Measurements from ENCODE around the gene CARD10.

Gene CARD10

GRCh38 chr22:37486224-37486845 lies 32.9 kb downstream of the CARD10 start, which contains the start of gene MFNG:
TSS of gene MFNG (minus strand) at chr22:37486384. CDS start at chr22:37486177, 207 bp downstream.
- peaks cover 21% of the 10 kb centered on the region for H3K4me1 ChIP-seq
- DNase-seq (ENCODE audit: low spot score in 2 of 2): peak; percentile 80 to 83
- H3K27me3 ChIP-seq (ENCODE audit: low read depth): no peaks in the 10 kb centered on the region
- H3K4me3 ChIP-seq: peak within 1 kb of the TSS; percentile 47
- in situ Hi-C loops (cut with MboI; ENCODE audit: low sequenced_read_pairs): no loop called here
- H3K9me3 ChIP-seq: no peaks in the 10 kb centered on the region
- no peaks in the 10 kb centered on the region; the same call in 1 of the 2 replicates for H3K36me3 ChIP-seq (replicated peaks)

GRCh38 chr22:37485395-37486223 lies 33.6 kb downstream of the CARD10 start:
- Histone ChIP-seq H3K36me3 (replicated peaks) (peaks cover 4% of the 10 kb centered on the region; the same call in 1 of the 2 replicates), H3K27me3 (ENCODE audit: low read depth) (no peaks in the 10 kb centered on the region), H3K4me1 (peaks cover 21% of the 10 kb centered on the region), H3K9me3 (no peaks in the 10 kb centered on the region), H3K4me3 (peak overlapping the region; percentile 47)
- DNase-seq (ENCODE audit: low spot score in 2 of 2): peak in 1 of 2 experiments; percentile 42
- in situ Hi-C loops (cut with MboI; ENCODE audit: low sequenced_read_pairs): no loop called here

- Histone ChIP-seq H3K4me3 (peak overlapping the region; percentile 47), H3K27me3 (ENCODE audit: low read depth) (no peaks in the 10 kb centered on the region), H3K9me3 (no peaks in the 10 kb centered on the region), H3K36me3 (replicated peaks) (peaks cover 9% of the 10 kb centered on the region; the same call in 1 of the 2 replicates), H3K4me1 (peaks cover 21% of the 10 kb centered on the region)
- peak in 1 of 2 experiments; percentile 58 for DNase-seq (ENCODE audit: low spot score in 2 of 2)
- in situ Hi-C loops (cut with MboI; ENCODE audit: low sequenced_read_pairs): no loop called here
Observed at GRCh38 chr22:37484480-37485394, 34.5 kb downstream of the CARD10 start.

DNA sequence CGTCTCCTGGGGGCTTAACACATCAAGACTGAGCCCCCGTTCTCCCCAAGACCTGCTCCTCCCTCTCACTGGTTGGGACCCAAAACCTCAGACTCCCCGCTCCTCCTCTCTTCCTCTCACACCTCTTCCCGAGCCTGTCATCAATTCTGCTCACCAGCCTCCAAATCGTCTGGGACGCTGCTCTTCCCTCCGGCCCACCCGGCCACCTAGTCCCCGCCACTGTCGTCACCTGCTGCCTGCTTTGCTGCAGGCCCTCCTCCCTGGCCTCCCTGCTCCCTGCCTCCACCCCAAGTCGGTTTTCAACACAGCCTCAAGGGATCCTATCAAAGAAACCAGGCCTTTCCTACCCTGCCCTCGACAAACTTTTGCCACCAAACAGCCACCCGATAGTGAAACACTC lies 36.2 kb downstream of the CARD10 start:
- Histone ChIP-seq H3K4me1 (peaks cover 21% of the 10 kb centered on the region), H3K9me3 (no peaks in the 10 kb centered on the region), H3K4me3 (no peak overlapping the region; the same call in 1 of the 2 replicates), H3K27me3 (ENCODE audit: low read depth) (no peaks in the 10 kb centered on the region), H3K36me3 (replicated peaks) (peaks cover 22% of the 10 kb centered on the region)
- in situ Hi-C loops (cut with MboI; ENCODE audit: low sequenced_read_pairs): no loop called here
- no peak for DNase-seq (ENCODE audit: low spot score in 2 of 2)

DNA sequence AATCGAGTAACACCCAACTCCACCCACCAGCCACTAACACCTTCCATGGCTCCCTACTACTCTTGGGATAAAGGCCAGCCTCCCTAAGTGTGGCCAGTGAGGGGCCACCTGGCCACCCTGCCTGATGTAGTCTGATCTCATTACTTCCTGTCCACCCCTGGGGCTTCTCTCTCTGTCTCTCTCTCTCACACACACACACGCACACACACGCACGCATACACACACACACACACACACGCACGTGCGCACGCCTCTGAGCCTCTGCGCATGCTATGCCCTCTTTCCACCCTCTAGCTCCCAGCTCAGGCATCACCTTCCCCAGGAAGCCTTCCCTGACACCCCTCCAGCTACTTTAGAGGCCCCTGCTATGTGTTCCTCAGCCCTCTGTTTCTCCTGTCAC lies 37.0 kb downstream of the CARD10 start:
- Histone ChIP-seq H3K4me3 (no peak overlapping the region), H3K4me1 (peaks cover 21% of the 10 kb centered on the region), H3K27me3 (ENCODE audit: low read depth) (no peaks in the 10 kb centered on the region), H3K36me3 (replicated peaks) (peaks cover 29% of the 10 kb centered on the region), H3K9me3 (no peaks in the 10 kb centered on the region)
- no peak for DNase-seq (ENCODE audit: low spot score in 2 of 2)
- in situ Hi-C loops (cut with MboI; ENCODE audit: low sequenced_read_pairs): no loop called here

DNA sequence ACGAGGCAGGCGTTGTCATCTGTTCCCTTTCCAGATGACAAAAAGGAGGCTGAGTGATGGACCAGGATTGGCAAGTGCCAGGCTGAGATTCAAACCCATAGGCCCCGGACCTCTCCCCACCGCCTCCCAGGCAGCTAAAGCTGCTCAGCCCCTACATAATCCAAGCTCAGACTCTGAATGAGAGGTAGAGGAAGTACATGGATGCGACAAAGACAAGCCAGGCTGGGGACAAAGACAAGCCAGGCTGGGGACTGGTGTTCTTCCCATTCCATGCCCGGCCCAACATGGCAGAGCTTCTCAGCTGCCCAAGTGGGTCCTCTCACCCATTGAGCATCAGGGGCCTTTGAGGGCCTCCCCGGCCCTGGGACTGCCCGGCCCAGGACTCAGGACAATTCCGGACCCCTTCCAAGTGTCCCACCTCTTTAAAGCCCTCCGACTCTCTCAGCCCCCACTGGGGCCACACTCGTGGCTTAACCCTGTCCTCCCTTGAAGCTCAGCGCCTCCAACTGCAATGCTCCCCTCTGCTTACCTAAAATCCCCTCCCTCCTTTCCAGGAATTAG lies 37.8 kb downstream of the CARD10 start:
- DNase-seq (ENCODE audit: low spot score in 2 of 2): no peak
- in situ Hi-C loops (cut with MboI; ENCODE audit: low sequenced_read_pairs): no loop called here
- H3K36me3 ChIP-seq (replicated peaks): peaks cover 33% of the 10 kb centered on the region
- no peak overlapping the region for H3K4me3 ChIP-seq
- H3K4me1 ChIP-seq: peaks cover 19% of the 10 kb centered on the region
- no peaks in the 10 kb centered on the region for H3K9me3 ChIP-seq
- H3K27me3 ChIP-seq (ENCODE audit: low read depth): no peaks in the 10 kb centered on the region

DNA sequence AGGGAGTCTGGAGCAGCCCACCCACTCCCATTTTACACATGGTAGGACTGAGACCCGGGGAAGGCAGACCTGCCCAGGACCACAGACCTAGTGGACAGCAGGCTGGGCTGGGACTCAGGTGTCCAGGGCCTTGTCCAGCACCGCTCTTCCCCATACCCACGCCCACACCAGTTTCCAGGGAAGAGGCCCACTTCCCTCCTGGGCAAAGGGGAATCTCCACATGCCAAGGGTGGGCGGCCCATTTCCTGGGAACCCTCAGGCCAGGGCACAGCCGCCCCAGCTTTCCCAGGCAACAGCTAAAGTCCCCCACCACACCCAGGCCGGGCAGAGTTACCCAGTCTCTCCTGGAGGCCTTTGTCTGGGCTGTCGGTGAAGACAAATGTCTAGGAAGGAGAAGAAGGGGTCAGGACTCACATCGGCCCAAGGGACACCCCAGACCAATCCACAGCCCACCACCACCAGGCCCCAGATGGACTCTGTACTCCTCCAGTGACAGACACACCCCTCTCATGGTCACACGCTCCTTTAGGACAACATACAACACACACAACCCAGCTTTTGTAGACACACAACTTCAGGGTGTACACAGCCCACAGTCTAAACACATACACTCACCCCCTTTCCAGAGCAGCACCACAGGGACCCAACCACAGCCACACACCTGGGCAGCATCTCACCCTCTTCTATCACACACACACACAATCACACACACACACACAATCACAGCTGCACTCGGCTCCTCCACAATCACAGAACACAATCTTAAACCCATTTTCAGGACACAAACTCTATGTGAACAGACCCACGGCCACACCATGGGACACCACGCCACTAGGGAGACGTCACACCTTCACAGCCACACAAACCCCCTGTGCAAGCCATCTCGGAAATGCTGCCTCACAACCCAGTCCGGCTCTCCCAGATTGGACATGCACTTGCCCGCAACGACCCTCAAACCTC lies 38.5 kb downstream of the CARD10 start:
- Histone ChIP-seq H3K4me1 (peaks cover 17% of the 10 kb centered on the region), H3K36me3 (replicated peaks) (peaks cover 37% of the 10 kb centered on the region), H3K27me3 (ENCODE audit: low read depth) (no peaks in the 10 kb centered on the region), H3K9me3 (no peaks in the 10 kb centered on the region), H3K4me3 (no peak overlapping the region)
- in situ Hi-C loops (cut with MboI; ENCODE audit: low sequenced_read_pairs): no loop called here
- no peak for DNase-seq (ENCODE audit: low spot score in 2 of 2)

DNA sequence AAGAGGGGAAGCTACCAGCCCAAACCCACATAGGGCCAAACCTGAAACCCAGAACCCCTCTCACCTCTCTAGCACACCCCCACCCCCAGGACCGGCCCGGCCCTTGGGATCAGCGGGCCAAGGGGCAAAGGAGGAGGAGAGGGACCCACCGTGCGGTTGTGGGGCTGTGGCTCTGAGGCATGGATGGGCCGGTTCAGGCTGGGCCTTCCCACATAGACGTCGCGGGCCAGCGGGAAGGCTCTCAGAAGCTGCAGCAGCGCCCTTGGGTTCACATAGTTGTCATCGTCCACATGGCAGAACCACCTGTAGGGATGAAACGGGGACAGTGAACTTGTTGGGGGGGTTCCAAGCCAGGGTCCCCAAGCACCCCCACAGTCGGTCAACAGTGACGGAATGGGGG lies 40.0 kb downstream of the CARD10 start:
- H3K9me3 ChIP-seq: no peaks in the 10 kb centered on the region
- in situ Hi-C loops (cut with MboI; ENCODE audit: low sequenced_read_pairs): no loop called here
- peaks cover 39% of the 10 kb centered on the region for H3K36me3 ChIP-seq (replicated peaks)
- H3K4me3 ChIP-seq: no peak overlapping the region
- no peaks in the 10 kb centered on the region for H3K27me3 ChIP-seq (ENCODE audit: low read depth)
- no peak for DNase-seq (ENCODE audit: low spot score in 2 of 2)
- H3K4me1 ChIP-seq: peaks cover 8% of the 10 kb centered on the region

DNA sequence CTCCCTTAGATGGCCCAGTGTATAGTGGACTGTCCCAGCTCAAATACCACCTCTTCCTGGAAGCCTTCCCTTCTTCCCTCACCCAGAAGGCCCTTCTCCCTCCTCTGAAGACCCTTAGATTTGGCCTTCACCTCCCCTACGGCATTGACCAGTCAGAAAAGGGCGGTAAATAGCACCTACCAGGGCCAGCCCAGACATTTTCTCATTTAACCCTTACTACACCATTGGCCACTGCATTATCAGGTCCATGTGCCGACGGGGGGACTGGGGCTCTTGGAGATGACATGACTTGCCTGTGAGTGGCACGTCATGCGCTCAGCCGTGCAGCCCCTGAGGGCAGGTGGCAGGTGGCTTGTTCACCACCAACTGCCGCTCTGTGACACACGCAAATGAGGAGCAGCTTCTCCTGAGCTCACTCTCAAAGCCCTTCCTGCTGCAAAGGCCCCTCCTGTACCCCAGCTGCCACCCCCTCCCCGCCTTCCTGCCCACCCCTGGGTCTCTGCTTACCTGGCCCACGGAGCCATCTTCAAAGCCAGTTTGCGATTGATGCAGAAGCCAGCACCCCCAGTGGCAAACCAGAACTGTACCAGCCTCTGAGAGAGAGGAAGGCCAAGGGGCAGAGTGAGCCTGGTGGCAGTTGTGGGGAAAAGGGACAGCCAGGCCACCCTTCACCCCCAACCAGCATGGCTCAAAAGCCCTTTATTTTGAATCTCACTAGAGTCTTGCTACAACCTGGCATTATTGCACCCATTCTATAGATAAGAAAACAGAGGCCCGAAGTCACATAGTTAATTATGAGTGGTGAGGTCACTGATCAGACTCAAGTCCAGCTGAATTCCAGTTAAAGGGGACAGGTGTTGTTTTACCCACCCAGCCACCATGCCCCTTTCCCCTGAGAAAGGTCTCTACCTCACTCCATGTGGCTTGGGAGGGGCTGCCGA lies 42.6 kb downstream of the CARD10 start:
- Histone ChIP-seq H3K4me1 (no peaks in the 10 kb centered on the region), H3K9me3 (no peaks in the 10 kb centered on the region), H3K4me3 (no peak overlapping the region), H3K36me3 (replicated peaks) (peaks cover 57% of the 10 kb centered on the region), H3K27me3 (ENCODE audit: low read depth) (no peaks in the 10 kb centered on the region)
- in situ Hi-C loops (cut with MboI; ENCODE audit: low sequenced_read_pairs): no loop called here
- no peak for DNase-seq (ENCODE audit: low spot score in 2 of 2)

DNA sequence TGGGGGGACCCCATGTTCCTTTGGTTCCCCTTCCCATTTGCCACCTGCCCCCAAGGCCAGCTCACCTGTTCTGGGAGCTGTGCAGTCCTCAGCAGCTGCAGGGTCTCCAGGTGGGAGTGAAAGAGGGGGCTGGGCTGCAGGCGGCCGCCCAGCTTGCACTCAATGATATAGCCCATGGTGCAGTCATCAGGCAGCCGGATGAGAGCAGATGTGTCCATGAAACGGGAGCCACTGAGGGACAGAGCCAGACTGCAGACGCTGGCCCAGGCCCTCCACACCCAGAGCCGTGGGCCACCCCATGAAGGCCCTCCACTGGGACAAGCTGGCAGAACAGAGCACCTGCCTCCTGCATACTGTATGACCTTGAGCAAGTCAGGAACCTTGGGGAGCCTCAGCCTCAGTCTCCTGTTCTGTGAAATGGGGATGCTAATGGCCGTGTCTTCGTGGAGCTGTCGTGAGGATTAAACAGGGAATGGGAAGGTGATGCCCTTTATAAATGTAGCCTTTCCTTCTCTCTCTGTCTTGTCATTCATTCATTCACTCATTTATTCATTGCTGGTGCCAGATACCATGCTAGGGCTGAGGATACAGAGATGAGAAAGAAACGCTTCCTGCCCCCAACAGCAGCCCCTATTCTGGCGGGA lies 44.6 kb downstream of the CARD10 start:
- H3K9me3 ChIP-seq: no peaks in the 10 kb centered on the region
- no peaks in the 10 kb centered on the region for H3K4me1 ChIP-seq
- H3K27me3 ChIP-seq (ENCODE audit: low read depth): no peaks in the 10 kb centered on the region
- H3K4me3 ChIP-seq: no peak overlapping the region
- in situ Hi-C loops (cut with MboI; ENCODE audit: low sequenced_read_pairs): no loop called here
- DNase-seq (ENCODE audit: low spot score in 2 of 2): no peak
- H3K36me3 ChIP-seq (replicated peaks): peaks cover 50% of the 10 kb centered on the region

GRCh38 chr22:37473437-37473946 lies 45.7 kb downstream of the CARD10 start:
- peaks cover 44% of the 10 kb centered on the region for H3K36me3 ChIP-seq (replicated peaks)
- H3K4me1 ChIP-seq: no peaks in the 10 kb centered on the region
- no peaks in the 10 kb centered on the region for H3K9me3 ChIP-seq
- no peak for DNase-seq (ENCODE audit: low spot score in 2 of 2)
- in situ Hi-C loops (cut with MboI; ENCODE audit: low sequenced_read_pairs): no loop called here
- H3K27me3 ChIP-seq (ENCODE audit: low read depth): no peaks in the 10 kb centered on the region
- no peak overlapping the region for H3K4me3 ChIP-seq

Data from HAP-1 (cell line).